GM18508 (cell line): Measurements from ENCODE around the gene MLN.

Experiments
- ATAC-seq: cut with Tn5 transposase; IDR thresholded peaks from one replicate; pipeline ENCODE4 v1.9.1; 2021; ENCODE audit warnings: moderate number of reproducible peaks; ENCODE audit not compliant: insufficient read depth, unreplicated experiment

MLN gene

GRCh38 chr6:33791620-33792019, 12.2 kb downstream of the MLN start:
- ATAC-seq: no peak

- ATAC-seq: no peak
These were observed 12.9 kb downstream of the MLN start for GRCh38 chr6:33790910-33791309.

GRCh38 chr6:33790379-33790778, 13.4 kb downstream of the MLN start:
- no peak for ATAC-seq

- no peak for ATAC-seq
These were observed 14.3 kb downstream of the MLN start for GRCh38 chr6:33789550-33789895.

GRCh38 chr6:33788694-33789549, 14.9 kb downstream of the MLN start, which contains the start of gene LEMD2:
TSS of gene LEMD2 (minus strand) at chr6:33789130. CDS start at chr6:33789116, 14 bp downstream.
- ATAC-seq: peak; percentile 56

- ATAC-seq: no peak
These were observed 15.7 kb downstream of the MLN start for GRCh38 chr6:33787954-33788693.

- no peak for ATAC-seq
These were observed 16.4 kb downstream of the MLN start for GRCh38 chr6:33787346-33787953.

- ATAC-seq: no peak
These were observed 17.1 kb downstream of the MLN start for GRCh38 chr6:33786736-33787135.

GRCh38 chr6:33785778-33786177, 18.0 kb downstream of the MLN start:
- ATAC-seq: no peak

- no peak for ATAC-seq
These were observed 19.0 kb downstream of the MLN start for GRCh38 chr6:33784787-33785186.

- ATAC-seq: no peak
These were observed 19.9 kb downstream of the MLN start for GRCh38 chr6:33783781-33784520.

- ATAC-seq: no peak
These were observed 21.2 kb downstream of the MLN start for GRCh38 chr6:33782561-33782960.

GRCh38 chr6:33781131-33781975, 22.4 kb downstream of the MLN start:
- ATAC-seq: no peak

GRCh38 chr6:33779895-33780294, 23.9 kb downstream of the MLN start:
- no peak for ATAC-seq

GRCh38 chr6:33779290-33779689, 24.5 kb downstream of the MLN start:
- no peak for ATAC-seq

- no peak for ATAC-seq
These were observed 25.2 kb downstream of the MLN start for GRCh38 chr6:33778444-33779121.

GRCh38 chr6:33777398-33778388, 26.1 kb downstream of the MLN start:
- ATAC-seq: no peak

GRCh38 chr6:33776764-33777163, 27.0 kb downstream of the MLN start:
- ATAC-seq: no peak
